ENCODE data around the gene NT5DC1.
A peak's percentile ranks its signal among the peaks of the same experiment; 100 is the strongest.

NT5DC1 gene

DNA sequence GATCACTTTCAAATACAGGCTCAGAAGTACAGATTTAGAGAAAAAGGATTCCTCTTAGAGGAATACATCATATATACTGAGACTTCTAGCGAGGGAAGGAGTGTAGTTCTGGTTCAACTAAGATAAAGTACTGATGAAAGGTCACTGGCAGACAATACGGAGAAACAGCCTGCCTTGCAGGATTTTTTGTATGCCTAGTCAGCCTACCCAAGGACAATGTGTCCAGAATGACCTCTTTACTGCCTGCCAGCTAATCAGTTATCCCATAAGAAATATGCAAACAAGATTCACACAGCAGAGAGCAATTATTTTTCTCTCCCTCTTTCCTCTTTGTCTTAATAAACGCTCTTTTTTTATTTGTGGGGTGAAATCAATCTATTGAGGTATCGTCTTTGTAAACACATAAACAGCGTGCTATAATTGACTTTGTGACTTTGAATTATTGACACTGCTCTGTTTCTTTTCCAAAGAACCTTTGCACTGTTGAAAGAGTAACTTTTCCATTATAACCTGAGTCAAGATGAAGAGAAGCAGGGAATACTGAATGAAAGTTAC lies 154.7 kb downstream of the NT5DC1 start:
- Histone ChIP-seq H3K4me1 (ENCODE audit: control insufficient read depth, insufficient read depth, low read length) (peaks cover 30% of the 10 kb centered on the region), H3K36me3 (ENCODE audit: control insufficient read depth in 2 of 2, insufficient read depth in 2 of 2, low read length in 2 of 2) (no peaks in the 10 kb centered on the region), H3K27ac (ENCODE audit: low read length) (no peak overlapping the region), H3K4me3 (ENCODE audit: low read length in 2 of 2) (no peak overlapping the region), H3K9me3 (ENCODE audit: control insufficient read depth in 2 of 2, low read length in 2 of 2) (no peaks in the 10 kb centered on the region), H3K9ac (ENCODE audit: low read length in 2 of 2) (peak overlapping the region in 1 of 2 donors; percentile 11), H3K27me3 (ENCODE audit: control insufficient read depth in 1 of 2, insufficient read depth in 2 of 2, low read length in 2 of 2) (no peaks in the 10 kb centered on the region)

DNA sequence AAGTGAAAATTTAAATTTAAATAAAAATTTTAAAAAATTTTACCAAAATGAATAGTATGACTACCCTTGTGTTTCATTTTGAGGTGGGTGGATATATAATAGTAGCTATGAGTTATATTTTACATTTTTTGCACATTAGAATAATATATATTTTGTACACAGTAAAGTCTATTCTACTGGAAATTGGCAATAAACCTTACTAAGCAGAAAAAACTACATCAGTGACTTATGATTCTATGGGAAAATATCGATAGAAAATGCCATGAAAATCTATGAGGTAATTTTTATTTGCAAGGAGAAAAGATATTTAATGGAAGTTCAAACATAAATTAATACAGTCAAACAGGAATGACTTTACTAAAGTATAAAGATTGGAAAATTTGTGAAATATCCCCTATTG lies 156.0 kb downstream of the NT5DC1 start:
- Histone ChIP-seq H3K27me3 (ENCODE audit: control insufficient read depth in 1 of 2, insufficient read depth in 2 of 2, low read length in 2 of 2) (no peaks in the 10 kb centered on the region), H3K27ac (ENCODE audit: low read length) (no peak overlapping the region), H3K36me3 (ENCODE audit: control insufficient read depth in 2 of 2, insufficient read depth in 2 of 2, low read length in 2 of 2) (no peaks in the 10 kb centered on the region), H3K4me3 (ENCODE audit: low read length in 2 of 2) (no peak overlapping the region), H3K9ac (ENCODE audit: low read length in 2 of 2) (no peak overlapping the region), H3K4me1 (ENCODE audit: control insufficient read depth, insufficient read depth, low read length) (peaks cover 18% of the 10 kb centered on the region), H3K9me3 (ENCODE audit: control insufficient read depth in 2 of 2, low read length in 2 of 2) (no peaks in the 10 kb centered on the region)

DNA sequence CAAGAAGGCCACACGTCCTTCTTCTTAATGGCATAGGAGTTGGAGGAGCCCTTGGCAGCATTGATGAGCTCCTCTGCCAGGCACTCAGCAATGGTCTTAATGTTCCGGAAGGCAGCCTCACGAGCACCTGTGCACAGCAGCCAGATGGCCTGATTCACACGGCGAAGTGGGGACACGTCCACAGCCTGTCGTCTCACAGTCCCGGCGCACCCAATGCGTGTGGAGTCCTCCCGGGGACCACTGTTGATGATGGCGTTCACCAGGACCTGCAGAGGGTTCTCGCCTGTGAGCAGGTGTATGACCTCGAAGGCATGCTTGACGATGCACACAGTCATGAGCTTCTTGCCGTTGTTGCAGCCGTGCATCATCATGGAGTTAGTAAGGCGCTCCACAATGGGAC lies 157.9 kb downstream of the NT5DC1 start:
- Histone ChIP-seq H3K9ac (ENCODE audit: low read length in 2 of 2) (no peak overlapping the region), H3K9me3 (ENCODE audit: control insufficient read depth in 2 of 2, low read length in 2 of 2) (no peaks in the 10 kb centered on the region), H3K27ac (ENCODE audit: low read length) (no peak overlapping the region), H3K36me3 (ENCODE audit: control insufficient read depth in 2 of 2, insufficient read depth in 2 of 2, low read length in 2 of 2) (no peaks in the 10 kb centered on the region), H3K27me3 (ENCODE audit: control insufficient read depth in 1 of 2, insufficient read depth in 2 of 2, low read length in 2 of 2) (no peaks in the 10 kb centered on the region), H3K4me1 (ENCODE audit: control insufficient read depth, insufficient read depth, low read length) (peaks cover 3% of the 10 kb centered on the region), H3K4me3 (ENCODE audit: low read length in 2 of 2) (no peak overlapping the region)

DNA sequence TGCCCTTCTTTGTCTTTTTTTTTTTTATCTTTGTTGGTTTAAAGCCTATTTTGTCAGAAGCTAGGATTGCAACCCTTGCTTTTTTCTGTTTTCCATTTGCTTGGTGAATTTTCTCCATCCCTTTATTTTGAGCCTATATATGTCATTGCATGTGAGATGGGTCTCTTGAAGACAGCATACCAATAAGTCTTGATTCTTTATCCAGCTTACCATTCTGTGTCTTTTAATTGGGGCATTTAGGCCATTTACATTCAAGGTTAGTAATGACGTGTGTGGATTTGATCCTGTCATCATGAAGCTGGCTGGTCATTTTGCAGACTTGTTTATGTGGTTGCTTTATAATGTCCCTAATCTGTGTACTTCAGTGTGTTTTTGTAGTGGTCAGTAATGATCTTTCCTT lies 162.7 kb downstream of the NT5DC1 start:
- H3K36me3 ChIP-seq (ENCODE audit: control insufficient read depth in 2 of 2, insufficient read depth in 2 of 2, low read length in 2 of 2): peaks cover 0 to 3% of the 10 kb centered on the region in 2 donors
- no peak overlapping the region for H3K9ac ChIP-seq (ENCODE audit: low read length in 2 of 2)
- no peak overlapping the region for H3K4me3 ChIP-seq (ENCODE audit: low read length in 2 of 2)
- H3K4me1 ChIP-seq (ENCODE audit: control insufficient read depth, insufficient read depth, low read length): no peaks in the 10 kb centered on the region
- H3K27ac ChIP-seq (ENCODE audit: low read length): no peak overlapping the region
- no peaks in the 10 kb centered on the region for H3K9me3 ChIP-seq (ENCODE audit: control insufficient read depth in 2 of 2, low read length in 2 of 2)
- no peaks in the 10 kb centered on the region for H3K27me3 ChIP-seq (ENCODE audit: control insufficient read depth in 1 of 2, insufficient read depth in 2 of 2, low read length in 2 of 2)

DNA sequence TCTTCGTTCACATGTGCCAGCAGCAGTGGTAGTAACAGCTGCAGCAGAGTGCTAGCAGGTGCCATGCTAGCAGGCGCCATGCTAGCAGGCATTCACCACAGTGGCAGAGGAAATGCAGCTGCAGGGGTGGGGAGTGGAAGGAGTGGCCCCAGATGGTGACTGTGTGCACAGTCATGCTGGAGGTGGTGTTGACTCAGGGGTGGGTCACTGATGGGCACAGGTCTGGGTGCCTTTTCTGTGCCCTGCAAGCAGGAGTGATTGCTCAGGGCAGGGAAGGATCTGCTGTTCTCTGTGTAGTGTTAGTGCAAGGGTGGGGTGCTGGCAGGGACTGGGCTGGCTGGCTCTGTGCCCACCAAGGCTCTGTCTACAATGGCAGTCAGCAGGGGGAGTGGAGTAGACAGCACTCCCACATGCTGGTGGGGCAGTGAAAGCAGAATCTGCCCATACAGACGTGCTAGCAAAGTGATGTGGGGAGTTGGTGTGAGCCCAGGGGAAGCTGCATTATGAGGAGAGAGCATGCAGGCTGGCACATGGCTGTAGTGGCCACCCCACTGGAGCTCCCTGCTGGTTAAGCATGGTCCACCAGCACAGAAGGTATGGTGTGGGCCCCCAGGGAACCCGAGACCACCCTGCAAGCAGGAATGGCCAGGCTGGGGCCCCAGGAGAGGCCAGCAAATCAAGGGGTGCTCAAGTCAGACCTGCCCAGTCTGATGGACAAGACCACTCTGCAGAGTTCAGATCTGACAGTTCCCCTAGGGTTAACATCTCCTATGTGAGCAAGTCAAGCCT lies 164.6 kb downstream of the NT5DC1 start:
- H3K4me1 ChIP-seq (ENCODE audit: control insufficient read depth, insufficient read depth, low read length): no peaks in the 10 kb centered on the region
- H3K36me3 ChIP-seq (ENCODE audit: control insufficient read depth in 2 of 2, insufficient read depth in 2 of 2, low read length in 2 of 2): peaks cover 0 to 3% of the 10 kb centered on the region in 2 donors
- no peak overlapping the region for H3K4me3 ChIP-seq (ENCODE audit: low read length in 2 of 2)
- no peaks in the 10 kb centered on the region for H3K9me3 ChIP-seq (ENCODE audit: control insufficient read depth in 2 of 2, low read length in 2 of 2)
- H3K27ac ChIP-seq (ENCODE audit: low read length): no peak overlapping the region
- H3K27me3 ChIP-seq (ENCODE audit: control insufficient read depth in 1 of 2, insufficient read depth in 2 of 2, low read length in 2 of 2): no peaks in the 10 kb centered on the region
- no peak overlapping the region for H3K9ac ChIP-seq (ENCODE audit: low read length in 2 of 2)

DNA sequence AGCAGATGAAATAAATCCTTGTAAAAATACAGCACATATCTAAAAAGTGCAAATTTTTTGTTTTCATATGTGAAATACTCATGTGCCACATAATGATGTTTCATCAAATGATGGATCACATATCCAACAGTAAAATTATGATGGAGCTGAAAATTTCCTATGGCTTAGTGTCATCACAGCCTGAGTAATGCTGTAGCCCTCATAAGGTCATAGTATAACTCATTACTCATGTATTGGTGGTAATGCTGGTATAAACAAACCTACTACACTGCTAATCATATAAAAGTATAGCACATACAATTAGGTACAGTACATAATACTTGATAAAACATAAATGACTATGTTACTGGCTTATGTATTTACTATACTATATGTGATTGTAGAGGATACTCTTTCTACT lies 166.2 kb downstream of the NT5DC1 start:
- no peaks in the 10 kb centered on the region for H3K9me3 ChIP-seq (ENCODE audit: control insufficient read depth in 2 of 2, low read length in 2 of 2)
- H3K27ac ChIP-seq (ENCODE audit: low read length): no peak overlapping the region

DNA sequence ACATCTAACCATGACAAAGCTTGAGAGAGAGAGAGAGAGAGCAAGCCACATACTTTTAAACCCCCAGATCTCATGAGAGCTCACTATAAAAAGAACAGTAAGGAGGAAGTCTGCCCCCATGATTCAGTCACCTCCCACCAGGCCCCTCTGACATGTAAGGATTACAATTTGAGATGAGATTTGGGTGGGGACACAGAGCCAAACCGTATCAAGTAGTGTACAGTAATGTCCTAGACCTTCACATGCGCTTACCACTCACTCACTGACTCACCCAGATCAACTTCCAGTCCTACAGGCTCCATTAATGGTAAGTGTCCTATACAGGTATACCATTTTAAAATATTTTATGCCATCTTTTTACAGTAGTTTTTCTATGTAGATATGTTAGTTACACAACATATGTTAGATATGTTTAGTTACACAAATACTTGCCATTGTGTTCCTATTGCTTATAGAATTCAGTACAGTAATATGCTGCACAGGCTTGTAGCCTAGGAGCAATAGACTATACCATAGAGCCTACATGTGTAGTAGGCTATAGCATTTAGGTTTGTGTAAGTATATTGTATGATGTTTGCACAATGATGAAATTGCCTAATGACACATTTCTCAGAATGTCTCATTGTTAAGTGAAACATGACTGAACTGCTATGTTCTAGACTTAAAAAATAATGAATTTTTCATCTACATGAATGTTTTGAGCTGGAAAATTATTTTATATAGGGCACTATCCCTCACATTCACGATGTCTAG lies 167.4 kb downstream of the NT5DC1 start:
- Histone ChIP-seq H3K27ac (ENCODE audit: low read length) (no peak overlapping the region), H3K4me3 (ENCODE audit: low read length in 2 of 2) (no peak overlapping the region), H3K36me3 (ENCODE audit: control insufficient read depth in 2 of 2, insufficient read depth in 2 of 2, low read length in 2 of 2) (peaks cover 0 to 4% of the 10 kb centered on the region in 2 donors), H3K9ac (ENCODE audit: low read length in 2 of 2) (no peak overlapping the region), H3K4me1 (ENCODE audit: control insufficient read depth, insufficient read depth, low read length) (no peaks in the 10 kb centered on the region), H3K9me3 (ENCODE audit: control insufficient read depth in 2 of 2, low read length in 2 of 2) (no peaks in the 10 kb centered on the region), H3K27me3 (ENCODE audit: control insufficient read depth in 1 of 2, insufficient read depth in 2 of 2, low read length in 2 of 2) (no peaks in the 10 kb centered on the region)

More for the DNA sequence above, 166.2 kb downstream of the NT5DC1 start:
- Histone ChIP-seq H3K36me3 (ENCODE audit: control insufficient read depth in 2 of 2, insufficient read depth in 2 of 2, low read length in 2 of 2) (peaks cover 0 to 3% of the 10 kb centered on the region in 2 donors), H3K27me3 (ENCODE audit: control insufficient read depth in 1 of 2, insufficient read depth in 2 of 2, low read length in 2 of 2) (no peaks in the 10 kb centered on the region), H3K9ac (ENCODE audit: low read length in 2 of 2) (no peak overlapping the region), H3K4me3 (ENCODE audit: low read length in 2 of 2) (no peak overlapping the region), H3K4me1 (ENCODE audit: control insufficient read depth, insufficient read depth, low read length) (no peaks in the 10 kb centered on the region)

DNA sequence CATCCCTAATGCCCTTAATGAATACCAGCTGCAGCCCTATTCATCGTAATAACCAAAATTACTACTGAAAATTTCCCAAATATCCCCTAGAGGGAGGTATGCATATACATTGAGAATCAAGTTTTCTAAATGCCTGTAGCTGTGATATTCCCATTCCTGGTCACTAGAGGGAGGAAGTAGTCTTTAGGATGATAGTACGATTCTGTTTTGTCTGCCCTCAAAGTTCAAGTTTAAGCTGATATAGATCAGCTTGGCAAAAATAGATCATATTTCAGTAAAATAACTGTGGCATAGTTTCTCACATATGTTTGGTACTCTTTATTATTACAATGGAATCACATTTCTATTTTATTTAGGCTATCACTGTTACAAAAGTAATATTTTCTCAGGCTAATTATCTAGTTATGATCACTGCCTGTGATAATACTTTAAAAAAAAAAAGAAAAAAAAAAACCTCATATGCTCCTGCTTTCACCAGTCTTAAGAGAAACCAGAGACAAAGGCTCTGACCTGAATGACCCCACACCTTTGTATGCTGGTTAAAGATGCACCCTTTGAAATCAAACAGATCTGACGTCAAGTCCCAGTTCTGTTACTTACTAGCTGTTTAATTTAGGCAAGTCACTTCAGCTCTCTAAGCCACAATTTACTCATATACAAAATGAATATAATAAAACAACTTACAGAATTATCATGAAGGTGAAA lies 168.1 kb downstream of the NT5DC1 start:
- Histone ChIP-seq H3K27ac (ENCODE audit: low read length) (no peak overlapping the region), H3K36me3 (ENCODE audit: control insufficient read depth in 2 of 2, insufficient read depth in 2 of 2, low read length in 2 of 2) (peaks cover 0 to 10% of the 10 kb centered on the region in 2 donors), H3K9me3 (ENCODE audit: control insufficient read depth in 2 of 2, low read length in 2 of 2) (no peaks in the 10 kb centered on the region), H3K9ac (ENCODE audit: low read length in 2 of 2) (no peak overlapping the region), H3K27me3 (ENCODE audit: control insufficient read depth in 1 of 2, insufficient read depth in 2 of 2, low read length in 2 of 2) (no peaks in the 10 kb centered on the region), H3K4me1 (ENCODE audit: control insufficient read depth, insufficient read depth, low read length) (no peaks in the 10 kb centered on the region), H3K4me3 (ENCODE audit: low read length in 2 of 2) (no peak overlapping the region)

DNA sequence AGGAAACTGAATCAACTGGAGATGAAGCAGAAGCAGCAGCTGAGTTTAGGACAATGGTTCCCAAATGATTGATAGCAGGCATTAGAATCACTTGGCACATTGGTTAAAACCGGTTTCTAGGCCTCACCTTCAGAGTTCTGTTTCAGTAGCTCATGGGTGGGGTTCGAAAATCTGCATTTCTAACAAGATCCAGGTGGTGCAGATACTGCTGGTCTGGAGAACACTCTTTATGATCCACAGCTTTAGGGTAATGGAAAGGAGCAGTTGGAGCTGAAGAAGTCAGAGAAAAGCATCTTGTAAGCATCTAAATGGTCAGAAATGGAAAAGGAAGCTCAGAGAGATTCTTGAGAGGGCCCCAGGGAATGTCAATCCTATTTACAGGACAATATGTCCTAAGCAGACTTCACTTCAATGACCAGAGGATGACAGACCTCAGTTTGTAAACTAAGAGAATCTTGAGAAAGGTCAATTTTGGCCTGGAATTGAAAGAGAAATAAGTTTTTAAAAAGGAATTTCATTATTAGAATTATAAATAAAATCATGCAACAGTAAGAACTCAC lies 170.6 kb downstream of the NT5DC1 start:
- H3K9ac ChIP-seq (ENCODE audit: low read length in 2 of 2): no peak overlapping the region
- H3K27ac ChIP-seq (ENCODE audit: low read length): no peak overlapping the region
- no peaks in the 10 kb centered on the region for H3K4me1 ChIP-seq (ENCODE audit: control insufficient read depth, insufficient read depth, low read length)
- no peaks in the 10 kb centered on the region for H3K9me3 ChIP-seq (ENCODE audit: control insufficient read depth in 2 of 2, low read length in 2 of 2)
- H3K36me3 ChIP-seq (ENCODE audit: control insufficient read depth in 2 of 2, insufficient read depth in 2 of 2, low read length in 2 of 2): peaks cover 0 to 7% of the 10 kb centered on the region in 2 donors
- no peaks in the 10 kb centered on the region for H3K27me3 ChIP-seq (ENCODE audit: control insufficient read depth in 1 of 2, insufficient read depth in 2 of 2, low read length in 2 of 2)
- no peak overlapping the region for H3K4me3 ChIP-seq (ENCODE audit: low read length in 2 of 2)

DNA sequence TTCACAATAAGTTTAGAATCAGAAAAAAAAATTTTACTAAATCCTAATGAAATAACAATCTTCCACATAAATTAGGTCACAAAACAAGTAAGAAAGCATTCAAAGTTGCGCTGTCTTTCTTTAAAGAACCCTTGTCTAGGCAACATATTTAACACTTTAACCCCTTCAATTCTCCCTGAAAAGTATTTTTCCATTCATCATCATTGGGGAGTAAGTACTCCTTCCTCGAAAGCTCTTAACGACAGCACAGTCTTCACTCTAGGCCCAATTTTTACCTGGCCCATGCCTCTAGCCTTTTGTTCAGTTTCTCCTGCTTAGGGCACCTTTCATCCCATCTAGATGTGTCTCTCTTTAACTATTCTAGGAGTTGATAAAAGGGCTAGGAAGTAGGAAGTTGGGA lies 176.5 kb downstream of the NT5DC1 start:
- H3K4me3 ChIP-seq (ENCODE audit: low read length in 2 of 2): peak overlapping the region; percentile 53 to 97

More for the DNA sequence above, 176.5 kb downstream of the NT5DC1 start:
- Histone ChIP-seq H3K9ac (ENCODE audit: low read length in 2 of 2) (peak overlapping the region; percentile 52 to 99), H3K27ac (ENCODE audit: low read length) (no peak overlapping the region), H3K27me3 (ENCODE audit: control insufficient read depth in 1 of 2, insufficient read depth in 2 of 2, low read length in 2 of 2) (no peaks in the 10 kb centered on the region), H3K36me3 (ENCODE audit: control insufficient read depth in 2 of 2, insufficient read depth in 2 of 2, low read length in 2 of 2) (peaks cover 2 to 12% of the 10 kb centered on the region in 2 donors), H3K9me3 (ENCODE audit: control insufficient read depth in 2 of 2, low read length in 2 of 2) (no peaks in the 10 kb centered on the region), H3K4me1 (ENCODE audit: control insufficient read depth, insufficient read depth, low read length) (peaks cover 8% of the 10 kb centered on the region)

All from stomach smooth muscle (tissue), 2 donors.